Frontal cortex (tissue), 4 donors: ENCODE results near the gene KCNN3. TPM values are rescaled to one million over a fixed set of nuclear protein-coding genes. Genes with fewer than 3 reads are reported as not detected.

Source experiments
- DNase-seq, 2 donors: peaks; one replicate each; pipeline ENCODE4 v3.0.0; 2012; ENCODE audit warnings: low spot score in 2 of 2
- FAIRE-seq: peaks from 2 replicates; lab custom pipeline; 2012; peaks lifted over from hg19 to GRCh38; lab: Jason Lieb, UNC
- total RNA-seq: library from RNA; depleted of rRNA; stranded (reverse); fragments of >200 nt; gene quantifications from one replicate; pipeline ENCODE4 v1.2.3, GENCODE V29; 2014
- donor health status: control.
- donor health status: control.
- donor health status: control.

Gene KCNN3
- total RNA-seq, 1 donor from 2014 or later, result 2.4 TPM

DNA sequence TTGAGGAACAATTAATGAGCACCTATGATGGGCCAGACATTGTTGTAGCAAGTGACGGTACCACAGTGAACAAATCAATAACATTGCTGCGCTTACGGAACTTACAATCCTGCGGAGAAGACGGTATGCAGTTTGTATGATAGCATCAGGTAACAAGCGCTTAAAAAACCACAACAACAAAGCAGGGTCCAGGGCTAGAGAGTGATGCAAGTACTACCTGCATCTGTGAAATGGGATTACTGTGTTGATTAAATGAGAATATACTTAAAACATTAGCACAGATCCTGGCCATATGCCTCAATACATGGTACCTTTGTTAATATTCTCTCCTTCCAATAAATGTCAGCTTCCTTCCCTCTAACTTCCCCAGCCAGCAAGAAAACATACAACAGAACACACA lies 151.5 kb downstream of the KCNN3 start:
- FAIRE-seq (no peak), DNase-seq (no peak)

DNA sequence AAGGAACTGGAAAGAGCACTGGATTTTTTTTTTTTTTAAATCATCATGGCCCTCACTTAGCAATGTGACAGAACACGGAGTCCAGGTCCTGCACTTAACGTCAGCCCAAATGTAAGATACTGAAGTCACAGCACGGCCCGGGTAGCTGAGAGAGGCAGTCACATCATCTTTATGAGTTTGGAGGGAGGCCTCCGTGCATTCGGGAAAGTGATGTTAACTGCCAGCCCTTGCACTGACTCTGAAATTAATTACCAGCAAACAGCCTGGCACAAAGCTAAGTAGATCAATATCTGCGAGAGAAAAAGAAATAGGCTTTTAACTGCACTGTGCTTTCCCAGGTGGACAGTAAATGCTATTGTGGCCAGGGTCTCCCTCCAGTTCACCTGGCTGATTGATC lies 152.6 kb downstream of the KCNN3 start:
- FAIRE-seq, result no peak

DNA sequence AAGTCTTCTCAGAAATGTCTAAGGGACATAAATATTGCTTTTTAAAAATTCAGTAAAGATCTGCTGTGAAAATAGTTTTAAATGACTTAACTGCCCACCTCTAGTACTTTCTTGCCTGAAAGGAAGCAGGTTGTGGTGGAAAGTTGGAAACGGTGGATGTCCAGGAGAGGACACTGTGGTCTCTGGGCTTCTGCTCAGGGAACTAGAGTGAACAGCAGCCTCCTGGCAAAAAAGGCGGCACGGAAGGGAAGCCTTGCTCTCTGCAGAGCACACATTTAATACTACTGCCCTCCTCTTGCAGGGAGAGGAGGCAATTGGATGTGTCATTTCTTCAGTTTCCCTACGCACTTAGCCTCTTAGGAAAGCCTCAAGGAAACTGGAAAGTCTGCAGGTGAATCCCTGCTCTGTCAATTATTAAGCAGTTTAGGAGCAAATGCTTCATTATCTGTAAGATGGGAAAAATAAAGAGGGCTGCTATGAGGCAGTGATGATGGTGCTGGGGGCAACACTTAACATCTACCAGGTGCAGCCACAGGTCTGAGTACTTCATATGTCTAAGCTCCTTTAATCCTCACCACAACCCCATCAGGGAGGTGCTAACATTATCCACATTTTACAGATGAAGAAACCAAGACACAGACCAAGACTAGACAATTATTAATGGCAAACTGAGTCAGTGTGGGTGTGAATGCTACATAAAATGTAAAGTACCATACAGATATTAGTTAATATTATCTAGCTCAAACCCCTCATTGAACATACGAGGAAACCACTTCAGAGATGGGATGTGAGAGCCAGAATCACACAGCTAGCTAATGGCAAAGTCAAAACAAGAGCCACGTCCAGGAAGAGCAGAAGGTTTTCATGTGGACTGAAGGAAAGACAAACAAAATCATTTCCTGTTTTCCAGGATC lies 153.2 kb downstream of the KCNN3 start:
- DNase-seq, result no peak
- no peak for FAIRE-seq

More for the DNA sequence above, 152.6 kb downstream of the KCNN3 start:
- DNase-seq, result no peak

DNA sequence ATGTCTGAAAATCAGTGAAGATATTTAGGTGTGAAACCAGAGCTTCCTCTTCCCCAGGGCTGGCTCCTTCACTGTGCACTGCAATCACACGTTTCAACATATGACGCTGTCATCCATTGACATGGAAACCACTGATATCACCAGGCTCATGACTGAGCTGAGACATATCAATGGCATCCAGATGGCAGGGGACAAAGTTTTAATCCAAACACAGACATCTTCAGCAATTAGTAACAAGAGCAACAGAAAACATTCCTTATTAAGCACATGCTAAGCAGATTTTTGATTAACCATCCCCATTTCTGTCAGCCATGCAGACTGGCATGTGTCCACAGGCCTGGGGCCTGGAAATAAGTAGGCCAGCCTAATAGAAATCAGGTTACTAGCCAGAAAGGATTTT lies 154.1 kb downstream of the KCNN3 start:
- DNase-seq, result no peak

DNA sequence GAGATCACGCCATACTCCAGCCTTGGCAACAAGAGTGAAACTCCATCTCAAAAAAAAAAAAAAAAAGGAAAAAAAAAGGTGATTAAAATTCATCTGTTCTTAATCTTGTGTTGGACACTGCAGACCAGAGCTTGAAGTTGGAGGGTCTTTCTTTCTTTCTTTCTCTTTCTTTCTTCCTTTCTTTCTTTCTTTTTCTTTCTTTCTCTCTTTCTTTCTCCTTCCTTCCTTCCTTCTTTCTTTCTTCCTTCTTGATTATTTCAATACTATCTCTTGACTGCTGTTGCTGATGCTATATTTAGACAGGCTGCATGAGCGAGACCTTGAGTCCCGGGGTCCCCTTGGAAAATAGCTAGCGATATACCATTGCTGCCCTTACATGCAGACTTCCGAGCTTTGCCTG lies 154.7 kb downstream of the KCNN3 start:
- no peak for FAIRE-seq
- DNase-seq, result no peak

More for the DNA sequence above, 154.1 kb downstream of the KCNN3 start:
- FAIRE-seq, result no peak

DNA sequence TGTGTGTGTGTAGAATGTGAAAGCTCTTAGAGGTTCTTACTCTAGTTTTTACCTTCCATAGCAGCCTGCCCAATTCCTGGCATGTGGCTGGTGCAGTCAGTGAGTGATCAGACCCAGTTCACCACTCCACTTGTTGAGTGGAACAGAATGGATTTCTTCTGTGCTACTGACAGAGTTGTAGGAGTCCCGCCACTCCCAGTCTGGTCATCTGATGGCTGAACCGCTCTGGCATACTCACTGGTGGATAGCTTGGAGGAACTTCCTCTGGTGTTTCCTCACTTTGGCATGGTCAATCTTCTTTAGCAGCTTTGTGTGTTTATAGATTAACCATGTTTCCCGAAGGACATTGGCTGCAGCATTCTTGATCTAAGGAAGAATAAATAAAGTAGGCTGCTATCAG lies 155.4 kb downstream of the KCNN3 start:
- no peak for DNase-seq
- FAIRE-seq, result no peak

DNA sequence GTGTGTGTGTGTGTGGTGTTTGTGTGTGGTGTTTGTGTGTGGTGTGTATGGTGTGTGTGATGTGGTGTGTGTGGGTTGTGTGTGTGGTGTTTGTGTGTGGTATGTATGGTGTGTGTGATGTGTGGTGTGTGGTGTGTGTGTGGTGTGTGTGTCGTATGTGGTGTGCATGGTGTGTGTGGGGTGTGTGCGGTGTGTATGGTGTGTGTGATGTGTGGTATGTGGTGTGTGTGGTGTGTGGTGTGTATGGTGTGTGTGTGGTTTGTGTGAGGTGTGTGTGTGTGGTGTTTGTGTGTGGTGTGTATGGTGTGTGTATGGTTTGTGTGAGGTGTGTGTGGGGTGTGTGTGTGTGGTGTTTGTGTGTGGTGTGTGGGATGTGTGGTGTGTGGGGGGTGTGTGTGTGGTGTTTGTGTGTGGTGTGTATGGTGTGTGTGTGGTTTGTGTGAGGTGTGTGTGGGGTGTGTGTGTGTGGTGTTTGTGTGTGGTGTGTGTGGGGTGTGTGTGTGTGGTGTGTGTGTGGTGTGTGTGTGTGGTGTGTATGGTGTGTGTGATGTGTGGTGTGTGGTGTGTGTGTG lies 155.9 kb downstream of the KCNN3 start:
- no peak for FAIRE-seq
- no peak for DNase-seq

DNA sequence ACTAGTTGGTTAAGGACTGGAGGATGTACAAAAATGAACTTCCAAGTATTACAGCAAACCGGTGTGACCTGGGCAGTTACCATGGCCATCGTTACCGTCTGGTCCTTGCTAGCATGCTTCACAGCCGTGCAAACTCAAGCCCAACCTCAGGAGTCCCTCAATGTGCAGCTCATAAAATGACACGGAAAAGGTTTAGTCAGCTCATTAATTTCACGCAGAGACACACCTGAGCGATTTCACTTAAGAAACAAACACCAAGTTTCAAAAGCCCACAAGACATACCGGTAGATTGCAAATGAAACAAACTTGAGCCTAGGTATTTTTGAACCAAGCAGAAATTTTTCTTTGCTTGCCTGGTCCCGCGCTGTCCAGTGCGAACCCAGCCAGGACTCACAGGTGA lies 157.1 kb downstream of the KCNN3 start:
- FAIRE-seq (no peak), DNase-seq (no peak)

DNA sequence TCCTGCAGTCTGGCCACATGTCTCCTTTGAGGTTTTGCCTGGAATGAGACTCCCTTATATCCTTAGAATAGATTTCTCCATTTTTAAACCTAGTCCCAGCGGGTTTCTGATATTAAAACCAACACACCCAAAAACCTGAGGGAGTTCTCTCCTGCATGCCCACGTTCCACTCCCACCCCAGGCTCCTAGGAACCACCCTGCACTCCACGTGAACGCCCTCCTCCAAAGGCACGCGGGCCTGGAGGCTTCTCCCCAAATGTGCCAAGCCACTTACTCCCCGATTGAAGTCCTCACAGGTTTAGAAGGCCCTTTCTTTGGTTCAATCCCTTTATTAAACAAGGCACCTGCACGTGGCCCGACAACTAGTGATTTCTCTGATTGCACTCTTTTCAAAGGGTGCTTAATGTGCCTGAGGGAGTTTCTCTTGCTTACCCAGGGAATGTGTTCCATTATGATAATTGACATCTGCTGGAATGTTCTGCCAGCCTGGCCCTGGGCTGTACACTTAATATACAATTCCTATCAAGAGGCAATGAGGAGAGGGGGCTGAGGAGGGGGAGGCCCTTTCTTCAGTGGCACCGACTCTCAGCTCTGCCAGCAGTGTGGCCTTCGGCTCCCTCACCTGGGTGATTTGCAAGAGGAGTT lies 157.8 kb downstream of the KCNN3 start:
- no peak for FAIRE-seq

DNA sequence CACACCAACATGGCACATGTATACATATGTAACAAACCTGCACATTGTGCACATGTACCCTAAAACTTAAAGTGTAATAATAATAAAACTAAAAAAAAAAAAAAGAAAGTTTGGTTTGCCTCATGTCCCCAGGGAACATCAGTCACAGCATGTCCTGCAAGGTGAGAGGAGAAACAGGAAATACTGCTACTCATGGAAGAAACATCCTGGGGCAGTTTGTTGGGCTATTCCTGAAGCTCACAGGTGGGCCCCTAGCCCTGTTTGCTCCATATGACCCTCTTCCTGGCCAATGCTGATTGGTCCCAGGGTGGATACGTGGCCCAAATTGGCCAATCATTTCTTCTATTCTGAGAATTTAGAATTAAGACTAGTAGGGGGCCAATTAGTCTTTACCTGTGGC lies 158.7 kb downstream of the KCNN3 start:
- no peak for FAIRE-seq
- DNase-seq, result no peak

More for the DNA sequence above, 157.8 kb downstream of the KCNN3 start:
- DNase-seq, result no peak

DNA sequence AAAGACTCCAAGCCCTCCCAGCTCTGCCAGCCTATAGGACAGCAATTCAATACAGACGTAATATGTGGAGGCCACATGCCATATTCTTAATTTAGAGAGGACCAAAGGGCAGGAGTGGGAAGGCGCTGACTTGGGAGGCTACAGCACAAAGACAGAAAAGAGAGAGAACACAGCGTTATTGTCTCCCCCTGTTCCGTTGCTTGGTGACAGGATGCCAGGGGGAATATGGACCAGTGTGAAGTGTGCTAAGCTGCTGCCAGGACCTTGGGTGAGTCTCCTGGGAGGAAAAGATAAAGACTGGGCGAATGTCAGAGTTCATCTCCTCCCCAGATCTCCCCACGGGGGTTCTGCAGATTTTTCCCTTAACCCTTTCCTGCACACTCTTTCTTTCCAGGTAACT lies 160.0 kb downstream of the KCNN3 start:
- FAIRE-seq, result no peak
- DNase-seq, result no peak

DNA sequence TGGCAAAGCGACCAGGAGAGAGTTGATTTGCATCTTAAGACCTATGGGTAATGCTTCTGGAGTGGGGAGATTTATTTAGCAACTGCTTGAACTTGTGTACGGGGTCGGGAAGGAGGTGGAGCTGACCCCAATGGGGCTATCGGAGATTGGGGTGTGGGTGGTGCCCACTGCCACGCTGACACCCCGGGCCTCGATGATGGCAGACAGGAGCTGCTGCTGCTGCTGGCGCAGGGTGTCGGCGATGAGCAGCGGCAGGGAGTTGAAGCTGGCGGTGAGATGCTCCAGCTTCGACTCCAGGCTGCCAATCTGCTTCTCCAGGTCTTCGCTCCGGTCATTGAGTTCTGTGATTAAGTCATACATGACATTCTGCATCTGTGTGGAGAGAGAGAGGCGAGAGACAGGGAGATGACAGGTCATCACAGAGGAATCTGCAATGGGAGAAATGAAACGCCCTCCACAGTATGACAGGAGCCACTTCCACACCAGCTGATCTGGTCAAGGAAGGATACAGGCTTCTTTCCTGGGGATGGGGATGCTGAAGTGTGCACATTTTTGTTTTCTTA lies 162.1 kb downstream of the KCNN3 start:
- no peak for FAIRE-seq
- no peak for DNase-seq

DNA sequence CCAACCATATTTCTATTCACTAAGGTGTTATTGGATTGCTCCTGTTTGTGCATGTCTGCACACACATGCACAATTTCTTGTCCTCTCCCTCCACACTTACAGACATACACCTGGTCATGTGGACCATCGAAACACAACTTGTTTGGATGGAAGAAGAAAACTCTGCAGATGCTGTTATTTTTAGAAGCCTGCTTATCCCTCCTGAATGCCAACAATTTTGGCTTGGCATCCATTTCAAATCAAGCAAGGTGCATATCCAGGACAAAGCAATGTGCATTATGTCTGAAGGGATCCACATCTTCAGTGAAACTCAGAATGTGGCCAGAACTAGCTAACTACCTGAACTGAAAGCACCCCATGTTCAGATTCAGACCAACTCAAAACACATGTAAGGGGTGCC lies 163.2 kb downstream of the KCNN3 start:
- DNase-seq (no peak), FAIRE-seq (no peak)

DNA sequence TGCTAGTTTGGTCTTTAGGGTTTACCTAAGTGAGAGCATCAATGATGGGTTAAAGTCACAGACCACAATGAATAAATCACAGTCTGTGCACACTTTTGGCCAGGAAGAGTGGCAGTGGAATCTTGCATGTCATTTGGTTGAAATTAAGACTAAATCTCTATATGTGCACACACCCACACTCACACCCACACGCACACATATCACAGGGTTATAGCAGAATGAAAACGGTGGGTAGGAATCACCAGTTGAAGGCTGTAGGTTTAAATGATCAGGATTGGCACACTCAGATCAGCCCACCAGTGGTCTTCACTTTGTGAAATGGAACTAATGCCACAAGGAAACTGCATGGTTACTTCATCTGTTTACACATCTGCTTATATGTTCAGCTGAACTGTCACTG lies 164.5 kb downstream of the KCNN3 start:
- no peak for DNase-seq
- FAIRE-seq, result no peak

DNA sequence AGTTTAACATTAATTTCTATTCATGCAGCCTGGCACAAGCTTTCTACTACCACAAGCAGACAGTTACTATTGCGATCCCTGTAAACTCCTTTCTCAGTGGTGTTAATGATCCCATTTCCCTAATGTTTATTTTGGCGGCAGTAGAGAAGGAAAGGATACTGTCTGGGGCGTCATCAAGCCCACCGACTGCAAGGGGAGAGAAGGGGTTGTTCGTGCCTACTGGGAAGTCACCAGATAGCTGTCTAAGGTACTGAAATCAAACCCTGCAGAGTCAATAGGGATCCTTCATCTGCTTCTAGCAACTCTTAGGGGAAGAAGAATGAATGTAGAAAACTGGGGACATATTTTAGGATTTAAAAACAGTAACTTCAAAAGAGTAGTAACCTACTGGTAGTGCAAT lies 166.9 kb downstream of the KCNN3 start:
- DNase-seq (no peak), FAIRE-seq (no peak)

DNA sequence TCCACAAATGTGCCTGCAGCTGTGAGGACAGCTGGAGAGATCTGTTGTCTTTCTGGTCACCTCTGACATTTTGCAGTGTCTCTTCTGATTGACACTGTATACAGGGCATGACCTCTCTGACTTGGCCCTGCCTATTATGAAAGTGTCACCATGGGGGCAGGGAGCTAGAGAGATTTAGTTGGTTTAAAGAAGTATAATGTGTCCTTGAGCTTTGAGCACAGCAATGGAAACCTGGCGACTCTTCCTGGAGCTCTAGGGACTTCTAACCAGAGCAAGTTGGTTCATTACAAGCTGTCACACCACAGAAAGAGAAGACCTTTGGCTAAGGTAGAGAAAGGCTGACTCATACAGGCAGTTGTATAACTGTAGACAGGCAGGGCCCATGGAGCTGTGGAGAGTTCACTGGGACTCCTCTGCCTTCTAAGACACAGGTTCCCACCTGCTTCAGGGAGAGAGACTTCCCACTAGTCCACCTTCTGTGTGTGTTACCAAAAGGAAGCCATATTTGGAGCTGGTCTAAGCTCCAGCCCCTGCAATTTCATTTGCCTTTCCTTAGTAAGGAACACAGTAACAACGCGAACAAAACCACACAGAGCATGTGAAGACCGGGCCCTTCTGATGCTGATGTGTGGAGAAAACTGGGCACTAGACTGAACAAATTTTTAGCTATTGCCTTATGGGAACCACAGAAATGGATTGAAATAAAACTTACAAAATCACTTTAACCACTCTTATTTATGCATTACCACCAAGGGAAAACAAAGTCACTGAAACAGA lies 171.6 kb downstream of the KCNN3 start:
- FAIRE-seq, result no peak

DNA sequence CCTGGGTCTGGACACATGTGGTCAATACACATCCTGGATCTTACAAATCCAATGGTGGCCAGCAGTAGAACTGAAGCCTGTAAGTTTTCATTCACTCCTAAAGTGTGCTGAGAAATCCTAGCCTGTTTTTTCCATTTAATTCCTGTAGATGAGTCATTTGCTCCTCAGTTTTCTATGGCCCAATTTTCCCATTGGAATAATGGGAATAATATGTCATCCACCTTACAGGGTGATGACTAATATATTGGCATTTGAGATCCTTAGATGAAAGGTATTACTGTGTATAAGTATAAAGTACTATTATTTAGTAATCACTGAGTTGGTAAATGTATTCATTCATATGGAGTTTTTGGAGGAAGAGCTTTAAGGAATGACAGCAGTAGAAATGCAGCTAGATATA lies 172.4 kb downstream of the KCNN3 start:
- no peak for DNase-seq
- no peak for FAIRE-seq

More for the DNA sequence above, 171.6 kb downstream of the KCNN3 start:
- DNase-seq, result no peak

DNA sequence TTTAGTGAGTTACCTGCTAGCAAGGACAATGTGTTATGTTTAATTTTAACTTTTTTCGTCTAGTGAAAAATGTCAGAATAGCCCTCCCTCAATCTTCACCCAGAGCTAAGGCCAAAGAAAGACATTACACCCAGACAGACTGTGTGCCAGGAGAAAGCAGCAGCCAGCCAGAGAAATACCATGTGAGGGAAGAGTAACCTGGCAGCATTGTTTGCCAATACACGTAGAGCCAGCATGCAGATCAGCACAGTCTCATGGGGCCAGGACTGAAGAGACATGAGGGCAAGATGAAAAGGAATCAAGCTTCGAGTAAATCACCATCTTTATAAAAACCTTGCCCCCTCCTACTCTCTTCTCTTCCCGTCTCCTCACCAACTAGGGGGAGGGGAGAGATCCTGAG lies 173.6 kb downstream of the KCNN3 start:
- no peak for FAIRE-seq
- DNase-seq, result no peak

DNA sequence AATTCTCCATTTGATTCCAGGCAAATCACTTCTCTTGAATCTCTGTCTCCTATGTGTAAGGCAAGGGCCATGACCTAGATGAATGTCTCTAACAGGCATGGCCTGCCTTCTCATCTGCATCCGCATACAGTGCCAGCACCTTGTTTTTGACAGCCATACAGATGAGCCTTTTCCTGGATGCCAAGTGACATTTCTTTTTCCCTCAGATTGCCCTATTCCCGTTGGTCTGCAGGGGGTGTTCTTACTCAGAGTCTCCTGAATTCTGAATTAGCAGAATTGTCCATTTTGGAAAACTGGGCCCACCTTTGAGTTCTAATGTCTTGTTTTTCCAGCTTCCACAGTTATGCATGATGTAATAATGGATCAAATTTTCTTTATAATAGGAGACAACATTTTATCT lies 174.1 kb downstream of the KCNN3 start:
- FAIRE-seq, result no peak
- no peak for DNase-seq

DNA sequence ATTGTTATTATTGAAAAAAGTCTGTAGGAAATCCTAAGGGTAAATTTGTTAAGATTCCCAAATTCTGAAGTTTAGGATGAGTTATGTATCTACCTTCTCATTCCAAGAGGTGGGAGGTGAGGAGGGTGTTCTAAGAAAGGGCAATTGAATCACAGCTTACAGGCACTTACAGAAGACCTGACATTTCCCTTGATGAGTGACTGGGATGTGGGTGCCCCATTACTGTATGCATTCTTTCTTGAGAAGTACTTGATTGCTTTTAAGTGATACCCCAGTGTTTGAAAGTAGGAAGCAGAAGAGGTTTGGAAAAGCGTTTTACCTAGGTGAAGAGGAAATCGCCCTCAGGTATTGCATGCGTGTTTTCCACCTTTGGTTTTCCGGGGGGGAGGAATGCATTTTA lies 175.1 kb downstream of the KCNN3 start:
- no peak for FAIRE-seq
- no peak for DNase-seq
